ENCODE measurements around the gene CPPED1. TPM values are rescaled to one million over a fixed set of nuclear protein-coding genes. Genes with fewer than 3 reads are reported as not detected.
A peak's percentile ranks its signal among the peaks of the same experiment; 100 is the strongest.

The CPPED1 gene, protein sequence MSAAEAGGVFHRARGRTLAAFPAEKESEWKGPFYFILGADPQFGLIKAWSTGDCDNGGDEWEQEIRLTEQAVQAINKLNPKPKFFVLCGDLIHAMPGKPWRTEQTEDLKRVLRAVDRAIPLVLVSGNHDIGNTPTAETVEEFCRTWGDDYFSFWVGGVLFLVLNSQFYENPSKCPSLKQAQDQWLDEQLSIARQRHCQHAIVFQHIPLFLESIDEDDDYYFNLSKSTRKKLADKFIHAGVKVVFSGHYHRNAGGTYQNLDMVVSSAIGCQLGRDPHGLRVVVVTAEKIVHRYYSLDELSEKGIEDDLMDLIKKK
- total RNA-seq (2022), result 27.5 and 34.9 TPM in 2 replicates
- Bru-seq, nascent RNA, result percentile 66 among the genes with signal in this experiment
- percentile 64 among the genes with signal in this experiment for BruChase-seq, experiment 1, labeled RNA remaining after a 2-hour chase
- percentile 70 among the genes with signal in this experiment for BruChase-seq, experiment 2, labeled RNA remaining after a 6-hour chase
- long read RNA-seq, full-length matches to known transcripts, result 103 of 140 reads
- long read RNA-seq, partial matches to known transcripts, result 1 of 140 reads
- long read RNA-seq, other reads (novel, unspliced or antisense), result 36 of 140 reads

DNA sequence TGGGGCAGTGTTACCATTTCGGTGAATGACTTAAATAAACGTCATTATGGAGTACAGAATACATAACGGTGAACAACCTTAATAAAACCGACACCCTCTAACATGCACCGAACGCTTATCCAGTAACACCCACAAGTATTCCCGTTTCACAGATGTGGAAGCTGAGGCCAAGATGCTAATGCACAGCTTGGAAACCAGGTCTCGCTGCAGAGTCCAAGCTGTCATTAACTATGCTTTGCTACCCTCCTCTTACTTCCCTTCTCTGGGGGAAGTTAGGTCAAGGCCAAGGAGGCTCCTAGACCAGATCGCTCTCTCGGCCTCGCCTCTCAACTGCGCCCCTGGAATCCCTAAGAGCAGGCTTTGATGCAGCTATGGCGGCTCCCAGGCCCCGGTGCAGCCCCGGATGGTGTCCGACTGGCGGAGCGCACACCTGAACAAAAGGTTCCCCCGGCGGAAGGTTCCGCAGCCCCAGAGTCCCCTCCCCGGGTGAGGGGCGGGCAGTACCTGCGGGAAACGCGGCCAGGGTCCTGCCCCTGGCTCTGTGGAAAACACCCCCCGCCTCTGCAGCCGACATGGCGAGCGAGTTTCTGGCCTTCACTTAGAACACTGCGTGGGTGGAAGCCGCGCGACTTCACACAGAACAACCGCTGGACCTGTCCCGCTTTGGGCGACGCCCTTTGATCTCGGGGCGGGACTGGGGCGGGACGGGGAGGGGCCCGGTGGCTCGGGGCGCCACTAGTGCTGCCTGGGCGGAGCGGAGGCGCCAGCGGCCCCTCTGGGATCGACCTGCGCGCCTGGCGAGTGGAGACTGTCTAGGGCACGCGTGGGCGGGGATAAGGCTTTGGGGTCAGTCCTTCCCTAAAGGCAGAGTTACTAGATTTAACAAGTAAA is at the start of gene CPPED1:
CPPED1 (minus strand) TSS at position 685 of the 891 bp plus-strand sequence; CDS start at position 574, 111 bp downstream.
- Mint-ChIP-seq H3K9me3 (ENCODE audit: unreplicated experiment) (no peaks in the 10 kb centered on the region), H3K27me3 (ENCODE audit: insufficient read depth, unreplicated experiment) (no peaks in the 10 kb centered on the region), H3K4me3 (ENCODE audit: unreplicated experiment) (peak within 1 kb of the TSS; percentile 91), H3K27ac (ENCODE audit: unreplicated experiment) (peak within 1 kb of the TSS; percentile 89), H3K4me1 (ENCODE audit: low read depth, unreplicated experiment) (peaks cover 11% of the 10 kb centered on the region), H3K36me3 (ENCODE audit: insufficient read depth, unreplicated experiment) (peaks cover 5% of the 10 kb centered on the region)
- H3K27me3 ChIP-seq (replicated peaks; ENCODE audit: control insufficient read depth, insufficient read depth, low read length), result no peaks in the 10 kb centered on the region
- peak; percentile 93 for DNase-seq
- intact Hi-C loops (cut with micrococcal nuclease; ENCODE audit: unreplicated experiment), result loop anchor here (5.0 kb wide), 1 partner anchor 191 kb away; no protein-coding TSS in a partner anchor
- H3K4me3 ChIP-seq (ENCODE audit: low read depth, low read length), result peak within 1 kb of the TSS; percentile 80
- no peak for TF ChIP-seq CTCF (IDR thresholded peaks at IDR 0.05; ENCODE audit: insufficient read depth in 1 of 2, low read depth in 1 of 2, low read length in 1 of 2, severe bottlenecking in 1 of 2, unreplicated experiment in 1 of 2)
- H3K36me3 ChIP-seq (ENCODE audit: control insufficient read depth, insufficient read depth, low read length), result no peaks in the 10 kb centered on the region
- CTCF ChIA-PET, result no interaction called here
- no peaks in the 10 kb centered on the region for H3K9me3 ChIP-seq
- POLR2A ChIA-PET, result interaction anchor here (0.8 kb wide), 1 partner anchor 10 kb away, joined by 3 read pairs; no protein-coding TSS in a partner anchor
- BruUV-seq (replicated peaks), result no TSS peak
- peaks cover 11% of the 10 kb centered on the region; the same call in 1 of the 2 replicates for H3K4me1 ChIP-seq

GRCh38 chr16:12850186-12850585 is 46.5 kb upstream of the CPPED1 start:
- Mint-ChIP-seq H3K4me1 (ENCODE audit: low read depth, unreplicated experiment) (no peaks in the 10 kb centered on the region), H3K36me3 (ENCODE audit: insufficient read depth, unreplicated experiment) (no peaks in the 10 kb centered on the region), H3K27ac (ENCODE audit: unreplicated experiment) (no peak overlapping the region), H3K4me3 (ENCODE audit: unreplicated experiment) (no peak overlapping the region), H3K27me3 (ENCODE audit: insufficient read depth, unreplicated experiment) (peaks cover 4% of the 10 kb centered on the region), H3K9me3 (ENCODE audit: unreplicated experiment) (no peaks in the 10 kb centered on the region)
- no peaks in the 10 kb centered on the region for H3K4me1 ChIP-seq
- no TSS peak for BruUV-seq (replicated peaks)
- no peaks in the 10 kb centered on the region for H3K9me3 ChIP-seq
- POLR2A ChIA-PET, result no interaction called here
- no peaks in the 10 kb centered on the region for H3K36me3 ChIP-seq (ENCODE audit: control insufficient read depth, insufficient read depth, low read length)
- H3K27me3 ChIP-seq (replicated peaks; ENCODE audit: control insufficient read depth, insufficient read depth, low read length), result no peaks in the 10 kb centered on the region
- DNase-seq, result no peak
- intact Hi-C loops (cut with micrococcal nuclease; ENCODE audit: unreplicated experiment), result no loop called here
- TF ChIP-seq CTCF (IDR thresholded peaks at IDR 0.05; ENCODE audit: insufficient read depth in 1 of 2, low read depth in 1 of 2, low read length in 1 of 2, severe bottlenecking in 1 of 2, unreplicated experiment in 1 of 2), result no peak
- no peak overlapping the region for H3K4me3 ChIP-seq (ENCODE audit: low read depth, low read length)
- CTCF ChIA-PET, result no interaction called here

GRCh38 chr16:12846592-12846991 is 42.9 kb upstream of the CPPED1 start:
- H3K36me3 Mint-ChIP-seq (ENCODE audit: insufficient read depth, unreplicated experiment), result no peaks in the 10 kb centered on the region
- H3K27me3 Mint-ChIP-seq (ENCODE audit: insufficient read depth, unreplicated experiment), result peaks cover 11% of the 10 kb centered on the region
- no peak for DNase-seq
- ChIA-PET CTCF (no interaction called here), POLR2A (no interaction called here)
- no peak overlapping the region for H3K4me3 Mint-ChIP-seq (ENCODE audit: unreplicated experiment)
- H3K9me3 Mint-ChIP-seq (ENCODE audit: unreplicated experiment), result no peaks in the 10 kb centered on the region
- H3K4me1 Mint-ChIP-seq (ENCODE audit: low read depth, unreplicated experiment), result no peaks in the 10 kb centered on the region
- no TSS peak for BruUV-seq (replicated peaks)
- H3K27ac Mint-ChIP-seq (ENCODE audit: unreplicated experiment), result no peak overlapping the region
- no peak for TF ChIP-seq CTCF (IDR thresholded peaks at IDR 0.05; ENCODE audit: insufficient read depth in 1 of 2, low read depth in 1 of 2, low read length in 1 of 2, severe bottlenecking in 1 of 2, unreplicated experiment in 1 of 2)
- Histone ChIP-seq H3K4me1 (no peaks in the 10 kb centered on the region), H3K27me3 (replicated peaks; ENCODE audit: control insufficient read depth, insufficient read depth, low read length) (no peaks in the 10 kb centered on the region), H3K36me3 (ENCODE audit: control insufficient read depth, insufficient read depth, low read length) (no peaks in the 10 kb centered on the region), H3K9me3 (no peaks in the 10 kb centered on the region), H3K4me3 (ENCODE audit: low read depth, low read length) (no peak overlapping the region)
- intact Hi-C loops (cut with micrococcal nuclease; ENCODE audit: unreplicated experiment), result no loop called here
